ENCODE measurements around the gene CACNG4. TPM values are rescaled to one million over a fixed set of nuclear protein-coding genes. Genes with fewer than 3 reads are reported as not detected.

The CACNG4 gene
- total RNA-seq, 4 donors from 2014 or later: 0.21 to 3.9 (median 0.26) TPM; not detected in 1

DNA sequence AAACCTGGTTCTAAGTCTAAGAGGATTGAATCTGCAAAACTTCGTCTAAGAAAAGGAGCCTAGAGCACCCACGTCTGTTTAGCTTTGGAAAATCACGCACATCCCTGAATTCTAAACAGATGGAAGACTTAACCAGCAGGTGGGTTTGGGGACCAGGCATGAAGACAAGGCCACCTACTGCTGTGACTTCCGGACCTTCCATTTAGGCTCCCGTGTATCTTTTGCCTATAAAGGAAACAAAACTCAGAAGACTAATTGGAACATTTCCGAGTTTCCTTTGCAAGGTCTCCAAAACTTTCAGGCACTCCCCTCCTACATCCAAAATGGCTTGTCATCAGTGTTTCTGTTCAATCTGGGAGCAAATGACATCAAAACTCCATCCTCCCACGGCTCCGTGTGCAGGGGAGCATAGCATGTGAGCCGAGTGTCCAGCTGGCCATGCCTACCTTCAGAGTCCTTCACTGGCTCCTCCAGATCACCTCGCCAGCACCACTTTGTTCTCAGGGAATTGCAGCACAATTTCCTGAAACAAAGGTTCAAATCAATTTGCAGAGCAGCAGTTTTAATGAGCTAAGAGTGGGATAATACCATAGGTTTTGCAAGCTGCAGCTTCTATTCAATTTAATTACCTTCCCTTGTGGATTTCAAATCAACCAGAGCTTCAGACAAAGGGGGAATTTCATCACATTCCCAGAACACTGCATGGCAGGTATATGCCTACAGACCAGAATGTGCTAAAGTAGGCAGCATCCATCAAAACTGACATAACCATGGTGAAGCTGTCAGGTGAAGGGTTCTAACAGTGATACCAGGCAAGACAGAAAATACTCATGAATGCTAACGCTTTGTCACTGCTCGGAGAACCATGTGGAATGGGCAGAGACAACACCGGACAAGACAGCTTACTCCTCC lies 103.3 kb downstream of the CACNG4 start:
- no peak overlapping the region for H3K27ac ChIP-seq
- intact Hi-C loops (cut with DNase I; ENCODE audit: low total_unique reads): no loop called here

GRCh38 chr17:67068999-67069398 lies 104.5 kb downstream of the CACNG4 start:
- TF ChIP-seq POLR2A (IDR thresholded peaks at IDR 0.05): no peak
- TF ChIP-seq, protein P1, sequence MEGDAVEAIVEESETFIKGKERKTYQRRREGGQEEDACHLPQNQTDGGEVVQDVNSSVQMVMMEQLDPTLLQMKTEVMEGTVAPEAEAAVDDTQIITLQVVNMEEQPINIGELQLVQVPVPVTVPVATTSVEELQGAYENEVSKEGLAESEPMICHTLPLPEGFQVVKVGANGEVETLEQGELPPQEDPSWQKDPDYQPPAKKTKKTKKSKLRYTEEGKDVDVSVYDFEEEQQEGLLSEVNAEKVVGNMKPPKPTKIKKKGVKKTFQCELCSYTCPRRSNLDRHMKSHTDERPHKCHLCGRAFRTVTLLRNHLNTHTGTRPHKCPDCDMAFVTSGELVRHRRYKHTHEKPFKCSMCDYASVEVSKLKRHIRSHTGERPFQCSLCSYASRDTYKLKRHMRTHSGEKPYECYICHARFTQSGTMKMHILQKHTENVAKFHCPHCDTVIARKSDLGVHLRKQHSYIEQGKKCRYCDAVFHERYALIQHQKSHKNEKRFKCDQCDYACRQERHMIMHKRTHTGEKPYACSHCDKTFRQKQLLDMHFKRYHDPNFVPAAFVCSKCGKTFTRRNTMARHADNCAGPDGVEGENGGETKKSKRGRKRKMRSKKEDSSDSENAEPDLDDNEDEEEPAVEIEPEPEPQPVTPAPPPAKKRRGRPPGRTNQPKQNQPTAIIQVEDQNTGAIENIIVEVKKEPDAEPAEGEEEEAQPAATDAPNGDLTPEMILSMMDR (IDR thresholded peaks at IDR 0.05): no peak
- Histone ChIP-seq H3K27me3 (no peaks in the 10 kb centered on the region), H3K27ac (no peak overlapping the region), H3K36me3 (no peaks in the 10 kb centered on the region), H3K9me3 (no peaks in the 10 kb centered on the region), H3K4me1 (no peaks in the 10 kb centered on the region), H3K4me3 (no peak overlapping the region)
- intact Hi-C loops (cut with DNase I; ENCODE audit: low total_unique reads): no loop called here
- no peak for DNase-seq

More for the DNA sequence above, 103.3 kb downstream of the CACNG4 start:
- H3K4me1 ChIP-seq: no peaks in the 10 kb centered on the region
- no peak for TF ChIP-seq POLR2A (IDR thresholded peaks at IDR 0.05)
- TF ChIP-seq, protein P1 (IDR thresholded peaks at IDR 0.05): no peak
- no peaks in the 10 kb centered on the region for H3K36me3 ChIP-seq
- no peaks in the 10 kb centered on the region for H3K27me3 ChIP-seq
- no peaks in the 10 kb centered on the region for H3K9me3 ChIP-seq
- no peak overlapping the region for H3K4me3 ChIP-seq
- no peak for DNase-seq

DNA sequence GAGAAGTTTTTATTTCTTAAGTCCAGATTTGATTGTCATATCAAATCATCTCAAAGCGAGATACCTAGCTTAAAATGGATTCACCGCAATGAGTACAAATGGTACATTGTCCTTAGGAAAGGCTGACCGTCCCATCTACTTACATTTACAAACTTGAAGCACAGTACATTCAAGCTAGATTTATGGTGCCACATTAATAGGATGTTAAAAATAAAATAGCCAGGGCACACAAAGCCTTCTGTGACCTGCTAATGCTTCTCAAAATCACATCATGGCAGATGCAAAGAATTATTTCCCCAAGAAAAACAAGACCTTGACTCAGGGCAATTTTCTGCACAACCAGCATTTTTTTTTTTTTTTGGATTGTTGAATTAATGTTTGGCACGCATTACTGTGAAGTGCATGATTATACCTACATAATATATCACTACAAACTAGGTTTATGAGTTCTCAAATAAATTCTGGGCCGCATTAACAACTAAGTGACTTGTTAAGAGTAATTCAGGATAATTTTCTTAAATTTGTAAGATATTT lies 105.2 kb downstream of the CACNG4 start:
- TF ChIP-seq POLR2A (IDR thresholded peaks at IDR 0.05): no peak
- TF ChIP-seq, protein P1 (IDR thresholded peaks at IDR 0.05): no peak
- no peak for DNase-seq
- Histone ChIP-seq H3K36me3 (no peaks in the 10 kb centered on the region), H3K27me3 (no peaks in the 10 kb centered on the region), H3K4me3 (no peak overlapping the region), H3K4me1 (no peaks in the 10 kb centered on the region), H3K9me3 (no peaks in the 10 kb centered on the region), H3K27ac (no peak overlapping the region)
- intact Hi-C loops (cut with DNase I; ENCODE audit: low total_unique reads): no loop called here

DNA sequence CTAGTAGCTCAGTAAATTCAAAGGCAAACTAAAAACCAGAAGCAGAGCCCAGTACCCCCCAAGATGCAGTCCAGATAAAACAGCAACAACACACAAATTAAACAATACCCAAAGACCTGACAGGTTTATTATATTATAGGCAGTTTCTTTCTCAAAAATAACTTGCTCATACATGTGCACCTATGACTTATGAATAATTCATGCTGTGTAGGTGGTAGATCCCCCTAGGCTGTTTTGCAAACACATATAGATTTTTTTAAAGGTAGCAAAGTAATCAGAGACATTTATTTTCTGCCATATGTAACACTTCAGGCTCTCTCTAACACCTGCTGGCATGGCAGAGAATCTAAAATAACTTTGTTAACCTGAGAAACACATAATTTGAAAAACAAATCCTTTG lies 107.1 kb downstream of the CACNG4 start:
- TF ChIP-seq POLR2A (IDR thresholded peaks at IDR 0.05): no peak
- TF ChIP-seq, protein P1 (IDR thresholded peaks at IDR 0.05): no peak
- H3K4me1 ChIP-seq: no peaks in the 10 kb centered on the region
- H3K27me3 ChIP-seq: no peaks in the 10 kb centered on the region
- H3K27ac ChIP-seq: no peak overlapping the region
- H3K9me3 ChIP-seq: no peaks in the 10 kb centered on the region
- DNase-seq: no peak
- no peaks in the 10 kb centered on the region for H3K36me3 ChIP-seq
- no peak overlapping the region for H3K4me3 ChIP-seq
- intact Hi-C loops (cut with DNase I; ENCODE audit: low total_unique reads): no loop called here

DNA sequence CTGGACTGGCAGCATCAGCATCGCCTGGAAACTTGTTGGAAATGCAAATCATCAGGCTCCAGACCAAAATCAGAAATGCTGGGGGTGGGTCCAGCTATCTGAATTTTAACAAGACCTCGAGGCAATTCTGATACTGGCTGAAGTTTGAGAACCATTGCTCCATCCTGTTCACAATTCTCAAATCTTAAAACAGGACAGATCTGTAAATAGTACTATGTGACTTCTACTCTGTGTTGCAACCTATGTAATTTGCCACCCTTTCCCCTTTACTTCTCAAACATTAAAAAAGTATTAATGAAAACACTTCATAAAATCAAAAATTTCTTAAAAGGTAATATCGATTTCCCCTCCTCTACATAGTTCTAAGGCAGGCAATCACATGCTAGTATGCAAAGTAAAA lies 108.4 kb downstream of the CACNG4 start:
- TF ChIP-seq, protein P1 (IDR thresholded peaks at IDR 0.05): no peak
- no peak for TF ChIP-seq POLR2A (IDR thresholded peaks at IDR 0.05)
- Histone ChIP-seq H3K36me3 (no peaks in the 10 kb centered on the region), H3K4me1 (no peaks in the 10 kb centered on the region), H3K9me3 (no peaks in the 10 kb centered on the region), H3K27me3 (no peaks in the 10 kb centered on the region), H3K4me3 (no peak overlapping the region), H3K27ac (no peak overlapping the region)
- intact Hi-C loops (cut with DNase I; ENCODE audit: low total_unique reads): no loop called here
- no peak for DNase-seq

Measured in uterus (tissue), 4 donors.